ENCODE data around the gene CA12.

CA12 gene

GRCh38 chr15:63367390-63367789 lies 14.3 kb downstream of the CA12 start:
- CTCF ChIA-PET, result interaction anchor here (0.8 to 1.2 kb wide), 2 partner anchors 16 to 78 kb away, joined by 3 read pairs; no protein-coding TSS in a partner anchor
- POLR2A ChIA-PET, result no interaction called here

GRCh38 chr15:63366451-63366850 lies 15.2 kb downstream of the CA12 start:
- no peak overlapping the region for H3K4me3 ChIP-seq (ENCODE audit: low read depth, low read length)
- no peak for DNase-seq (ENCODE audit: low read depth, low spot score)
- TF ChIP-seq, protein P1, sequence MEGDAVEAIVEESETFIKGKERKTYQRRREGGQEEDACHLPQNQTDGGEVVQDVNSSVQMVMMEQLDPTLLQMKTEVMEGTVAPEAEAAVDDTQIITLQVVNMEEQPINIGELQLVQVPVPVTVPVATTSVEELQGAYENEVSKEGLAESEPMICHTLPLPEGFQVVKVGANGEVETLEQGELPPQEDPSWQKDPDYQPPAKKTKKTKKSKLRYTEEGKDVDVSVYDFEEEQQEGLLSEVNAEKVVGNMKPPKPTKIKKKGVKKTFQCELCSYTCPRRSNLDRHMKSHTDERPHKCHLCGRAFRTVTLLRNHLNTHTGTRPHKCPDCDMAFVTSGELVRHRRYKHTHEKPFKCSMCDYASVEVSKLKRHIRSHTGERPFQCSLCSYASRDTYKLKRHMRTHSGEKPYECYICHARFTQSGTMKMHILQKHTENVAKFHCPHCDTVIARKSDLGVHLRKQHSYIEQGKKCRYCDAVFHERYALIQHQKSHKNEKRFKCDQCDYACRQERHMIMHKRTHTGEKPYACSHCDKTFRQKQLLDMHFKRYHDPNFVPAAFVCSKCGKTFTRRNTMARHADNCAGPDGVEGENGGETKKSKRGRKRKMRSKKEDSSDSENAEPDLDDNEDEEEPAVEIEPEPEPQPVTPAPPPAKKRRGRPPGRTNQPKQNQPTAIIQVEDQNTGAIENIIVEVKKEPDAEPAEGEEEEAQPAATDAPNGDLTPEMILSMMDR (IDR thresholded peaks at IDR 0.05; ENCODE audit: insufficient read depth, low read length, missing control alignments), result no peak
- CTCF ChIA-PET, result interaction anchor here (1.0 kb wide), 1 partner anchor 23 kb away, joined by 3 read pairs; no protein-coding TSS in a partner anchor
- POLR2A ChIA-PET, result no interaction called here

More at GRCh38 chr15:63367390-63367789, 14.3 kb downstream of the CA12 start:
- no peak for DNase-seq (ENCODE audit: low read depth, low spot score)
- TF ChIP-seq, protein P1 (IDR thresholded peaks at IDR 0.05; ENCODE audit: insufficient read depth, low read length, missing control alignments), result no peak
- no peak overlapping the region for H3K4me3 ChIP-seq (ENCODE audit: low read depth, low read length)

DNA sequence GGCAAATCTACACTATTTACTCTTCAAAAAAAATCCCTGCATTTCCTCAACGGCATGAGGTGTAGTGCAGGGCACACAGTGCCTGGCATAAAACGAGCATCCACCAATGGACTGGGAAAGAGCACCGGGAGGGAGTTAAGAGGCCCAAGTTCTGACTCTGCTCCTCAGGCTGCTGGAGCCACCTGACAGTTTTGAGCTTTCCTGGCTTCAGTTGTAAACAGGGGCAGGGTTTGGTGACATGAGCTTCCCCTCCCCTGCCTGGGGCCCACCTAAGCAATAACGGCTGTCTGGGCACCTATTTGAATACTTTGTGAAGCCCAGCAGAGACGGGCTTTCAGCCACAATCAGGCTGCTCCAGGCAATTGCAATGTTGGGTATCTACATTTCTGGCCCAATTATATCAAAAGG lies 16.4 kb downstream of the CA12 start:
- TF ChIP-seq, protein P1 (IDR thresholded peaks at IDR 0.05; ENCODE audit: insufficient read depth, low read length, missing control alignments), result no peak
- CTCF ChIA-PET, result no interaction called here
- H3K4me3 ChIP-seq (ENCODE audit: low read depth, low read length), result no peak overlapping the region
- DNase-seq (ENCODE audit: low read depth, low spot score), result no peak
- POLR2A ChIA-PET, result no interaction called here

GRCh38 chr15:63364399-63365272 lies 17.0 kb downstream of the CA12 start:
- TF ChIP-seq, protein P1 (IDR thresholded peaks at IDR 0.05; ENCODE audit: insufficient read depth, low read length, missing control alignments), result no peak
- ChIA-PET CTCF (interaction anchor here (0.6 kb wide), 1 partner anchor 13 kb away, joined by 3 read pairs; no protein-coding TSS in a partner anchor), POLR2A (interaction anchor here (0.6 kb wide), 1 partner anchor 218 kb away, joined by 4 read pairs; no protein-coding TSS in a partner anchor)
- no peak overlapping the region for H3K4me3 ChIP-seq (ENCODE audit: low read depth, low read length)
- DNase-seq (ENCODE audit: low read depth, low spot score), result no peak

- H3K4me3 ChIP-seq (ENCODE audit: low read depth, low read length), result no peak overlapping the region
- ChIA-PET POLR2A (no interaction called here), CTCF (interaction anchor here (1.4 kb wide), 1 partner anchor 12 kb away, joined by 3 read pairs; no protein-coding TSS in a partner anchor)
- DNase-seq (ENCODE audit: low read depth, low spot score), result no peak
- TF ChIP-seq, protein P1 (IDR thresholded peaks at IDR 0.05; ENCODE audit: insufficient read depth, low read length, missing control alignments), result no peak
These were observed 18.4 kb downstream of the CA12 start for GRCh38 chr15:63363292-63363691.

GRCh38 chr15:63362885-63363284 lies 18.8 kb downstream of the CA12 start:
- TF ChIP-seq, protein P1 (IDR thresholded peaks at IDR 0.05; ENCODE audit: insufficient read depth, low read length, missing control alignments), result no peak
- no peak for DNase-seq (ENCODE audit: low read depth, low spot score)
- H3K4me3 ChIP-seq (ENCODE audit: low read depth, low read length), result no peak overlapping the region
- CTCF ChIA-PET, result interaction anchor here (1.4 kb wide), 2 partner anchors 9 to 12 kb away, joined by 3 read pairs; no protein-coding TSS in a partner anchor
- POLR2A ChIA-PET, result no interaction called here
